Activated naive CD4-positive, alpha-beta T cell treated with anti-CD3 and anti-CD28 coated beads for 36 hours (primary cell): ENCODE data around the gene LDLRAD2. TPM values are rescaled to one million over a fixed set of nuclear protein-coding genes. Genes with fewer than 3 reads are reported as not detected.
A peak's percentile ranks its signal among the peaks of the same experiment; 100 is the strongest.

ENCODE experiments used
- CTCF ChIA-PET: fragments of 350-600 bp; sonication (Branson Sonifier 250); formaldehyde crosslinking; loops from one replicate; lab custom pipeline; 2021; ENCODE audit warnings: antibody characterized with exemption; lab: Charles Lee
- DNase-seq: peaks from one replicate; pipeline ENCODE4 v3.0.0-alpha.2; 2020
- H3K27ac Mint-ChIP-seq: one replicate; pipeline ENCODE4 v1.8.0; 2021; ENCODE audit warnings: mild to moderate bottlenecking, mixed read lengths
- H3K27me3 Mint-ChIP-seq: one replicate; pipeline ENCODE4 v1.8.0; 2021; ENCODE audit warnings: low read depth, mixed read lengths
- H3K36me3 Mint-ChIP-seq: one replicate; pipeline ENCODE4 v1.8.0; 2021; ENCODE audit warnings: low read depth, mixed read lengths
- H3K4me1 Mint-ChIP-seq: one replicate; pipeline ENCODE4 v1.8.0; 2021; ENCODE audit warnings: low read depth, mixed read lengths
- H3K4me3 Mint-ChIP-seq: one replicate; pipeline ENCODE4 v1.8.0; 2021; ENCODE audit warnings: mild to moderate bottlenecking, moderate library complexity, mixed read lengths
- H3K9me3 Mint-ChIP-seq: one replicate; pipeline ENCODE4 v1.8.0; 2021; ENCODE audit warnings: mixed read lengths
- intact Hi-C: fragments of 100-400 bp; cut with micrococcal nuclease; formaldehyde crosslinking; loops from one replicate; pipeline ENCODE4 v1.15.1; 2023
- total RNA-seq, 2 experiments: library from RNA; stranded (reverse); gene quantifications; one replicate each; pipeline ENCODE4 v1.2.3, GENCODE V29; 2021

Gene LDLRAD2
- total RNA-seq, 2 experiments from 2014 or later, result not detected

- no peak for DNase-seq
- H3K4me3 Mint-ChIP-seq, result no peak overlapping the region
- CTCF ChIA-PET, result no interaction called here
- intact Hi-C loops, result no loop called here
- no peaks in the 10 kb centered on the region for H3K27me3 Mint-ChIP-seq
- no peaks in the 10 kb centered on the region for H3K36me3 Mint-ChIP-seq
- H3K9me3 Mint-ChIP-seq, result peaks cover 9% of the 10 kb centered on the region
- no peak overlapping the region for H3K27ac Mint-ChIP-seq
- H3K4me1 Mint-ChIP-seq, result peaks cover 2% of the 10 kb centered on the region
Observed at GRCh38 chr1:21793104-21793503, 19.0 kb upstream of the LDLRAD2 start.

- peaks cover 2% of the 10 kb centered on the region for H3K4me1 Mint-ChIP-seq
- intact Hi-C loops, result no loop called here
Observed at GRCh38 chr1:21794656-21795055, 17.4 kb upstream of the LDLRAD2 start.

GRCh38 chr1:21795075-21795474, 17.0 kb upstream of the LDLRAD2 start:
- H3K27me3 Mint-ChIP-seq, result no peaks in the 10 kb centered on the region
- H3K4me3 Mint-ChIP-seq, result no peak overlapping the region
- H3K4me1 Mint-ChIP-seq, result peaks cover 2% of the 10 kb centered on the region
- intact Hi-C loops, result no loop called here
- H3K36me3 Mint-ChIP-seq, result no peaks in the 10 kb centered on the region
- DNase-seq, result no peak
- H3K9me3 Mint-ChIP-seq, result peaks cover 9% of the 10 kb centered on the region
- no peak overlapping the region for H3K27ac Mint-ChIP-seq
- CTCF ChIA-PET, result no interaction called here

More at GRCh38 chr1:21794656-21795055, 17.4 kb upstream of the LDLRAD2 start:
- no peak for DNase-seq
- H3K9me3 Mint-ChIP-seq, result peaks cover 9% of the 10 kb centered on the region
- no peaks in the 10 kb centered on the region for H3K27me3 Mint-ChIP-seq
- CTCF ChIA-PET, result no interaction called here
- H3K36me3 Mint-ChIP-seq, result no peaks in the 10 kb centered on the region
- no peak overlapping the region for H3K4me3 Mint-ChIP-seq
- H3K27ac Mint-ChIP-seq, result no peak overlapping the region

- Mint-ChIP-seq H3K27me3 (no peaks in the 10 kb centered on the region), H3K4me1 (no peaks in the 10 kb centered on the region), H3K36me3 (no peaks in the 10 kb centered on the region), H3K4me3 (no peak overlapping the region), H3K27ac (no peak overlapping the region), H3K9me3 (peaks cover 8% of the 10 kb centered on the region)
- CTCF ChIA-PET, result no interaction called here
- intact Hi-C loops, result no loop called here
- no peak for DNase-seq
Observed at GRCh38 chr1:21799730-21800129, 12.3 kb upstream of the LDLRAD2 start.

- Mint-ChIP-seq H3K9me3 (no peaks in the 10 kb centered on the region), H3K36me3 (no peaks in the 10 kb centered on the region), H3K4me1 (no peaks in the 10 kb centered on the region), H3K27me3 (no peaks in the 10 kb centered on the region), H3K27ac (no peak overlapping the region), H3K4me3 (no peak overlapping the region)
- no peak for DNase-seq
- intact Hi-C loops, result no loop called here
- CTCF ChIA-PET, result no interaction called here
Observed at GRCh38 chr1:21801100-21801499, 11.0 kb upstream of the LDLRAD2 start.

- Mint-ChIP-seq H3K36me3 (no peaks in the 10 kb centered on the region), H3K9me3 (no peaks in the 10 kb centered on the region), H3K27me3 (no peaks in the 10 kb centered on the region), H3K27ac (no peak overlapping the region), H3K4me3 (no peak overlapping the region), H3K4me1 (no peaks in the 10 kb centered on the region)
- CTCF ChIA-PET, result no interaction called here
- intact Hi-C loops, result no loop called here
- no peak for DNase-seq
Observed at GRCh38 chr1:21804536-21804935, 7.5 kb upstream of the LDLRAD2 start.

- Mint-ChIP-seq H3K4me3 (no peak overlapping the region), H3K4me1 (peaks cover 6% of the 10 kb centered on the region), H3K36me3 (no peaks in the 10 kb centered on the region), H3K27ac (no peak overlapping the region), H3K9me3 (no peaks in the 10 kb centered on the region), H3K27me3 (peaks cover 13% of the 10 kb centered on the region)
- intact Hi-C loops, result no loop called here
- CTCF ChIA-PET, result no interaction called here
- DNase-seq, result no peak
Observed at GRCh38 chr1:21813542-21813941, 1.5 kb downstream of the LDLRAD2 start.

- Mint-ChIP-seq H3K4me1 (peaks cover 7% of the 10 kb centered on the region), H3K27me3 (peaks cover 13% of the 10 kb centered on the region), H3K27ac (no peak overlapping the region), H3K36me3 (no peaks in the 10 kb centered on the region), H3K4me3 (peak overlapping the region; percentile 33), H3K9me3 (no peaks in the 10 kb centered on the region)
- CTCF ChIA-PET, result no interaction called here
- peak; percentile 16 for DNase-seq
- intact Hi-C loops, result no loop called here
Observed at GRCh38 chr1:21814241-21814918, 2.3 kb downstream of the LDLRAD2 start.

GRCh38 chr1:21814981-21815582, 3.0 kb downstream of the LDLRAD2 start:
- no peak overlapping the region for H3K27ac Mint-ChIP-seq
- CTCF ChIA-PET, result no interaction called here

GRCh38 chr1:21815724-21816321, 3.8 kb downstream of the LDLRAD2 start:
- H3K9me3 Mint-ChIP-seq, result no peaks in the 10 kb centered on the region
- no peak overlapping the region for H3K4me3 Mint-ChIP-seq
- intact Hi-C loops, result no loop called here
- H3K27me3 Mint-ChIP-seq, result peaks cover 13% of the 10 kb centered on the region
- DNase-seq, result no peak
- no peaks in the 10 kb centered on the region for H3K36me3 Mint-ChIP-seq
- CTCF ChIA-PET, result no interaction called here
- H3K27ac Mint-ChIP-seq, result no peak overlapping the region
- peaks cover 7% of the 10 kb centered on the region for H3K4me1 Mint-ChIP-seq

More at GRCh38 chr1:21814981-21815582, 3.0 kb downstream of the LDLRAD2 start:
- H3K36me3 Mint-ChIP-seq, result no peaks in the 10 kb centered on the region
- intact Hi-C loops, result no loop called here
- H3K4me3 Mint-ChIP-seq, result peak overlapping the region; percentile 28
- no peaks in the 10 kb centered on the region for H3K9me3 Mint-ChIP-seq
- no peak for DNase-seq
- peaks cover 7% of the 10 kb centered on the region for H3K4me1 Mint-ChIP-seq
- H3K27me3 Mint-ChIP-seq, result peaks cover 13% of the 10 kb centered on the region

- Mint-ChIP-seq H3K4me3 (no peak overlapping the region), H3K27me3 (peaks cover 10% of the 10 kb centered on the region), H3K9me3 (no peaks in the 10 kb centered on the region), H3K4me1 (peaks cover 7% of the 10 kb centered on the region), H3K27ac (no peak overlapping the region), H3K36me3 (no peaks in the 10 kb centered on the region)
- intact Hi-C loops, result no loop called here
- CTCF ChIA-PET, result no interaction called here
- DNase-seq, result no peak
Observed at GRCh38 chr1:21816602-21817302, 4.7 kb downstream of the LDLRAD2 start.

GRCh38 chr1:21818656-21819055, 6.6 kb downstream of the LDLRAD2 start:
- DNase-seq, result peak; percentile 49
- intact Hi-C loops, result no loop called here
- CTCF ChIA-PET, result no interaction called here
- Mint-ChIP-seq H3K27me3 (peaks cover 4% of the 10 kb centered on the region), H3K9me3 (no peaks in the 10 kb centered on the region), H3K27ac (no peak overlapping the region), H3K4me1 (peaks cover 7% of the 10 kb centered on the region), H3K36me3 (no peaks in the 10 kb centered on the region), H3K4me3 (no peak overlapping the region)
